DMS153 treated with DMSO at 0.1 percent for 48 hours (cell line): ENCODE measurements around the gene SLC26A1.

Experiments used
- DNase-seq: peaks from one replicate; lab custom pipeline; 2025; ENCODE audit not compliant: unreplicated experiment; lab: John Stamatoyannopoulos, UW

SLC26A1 gene, protein sequence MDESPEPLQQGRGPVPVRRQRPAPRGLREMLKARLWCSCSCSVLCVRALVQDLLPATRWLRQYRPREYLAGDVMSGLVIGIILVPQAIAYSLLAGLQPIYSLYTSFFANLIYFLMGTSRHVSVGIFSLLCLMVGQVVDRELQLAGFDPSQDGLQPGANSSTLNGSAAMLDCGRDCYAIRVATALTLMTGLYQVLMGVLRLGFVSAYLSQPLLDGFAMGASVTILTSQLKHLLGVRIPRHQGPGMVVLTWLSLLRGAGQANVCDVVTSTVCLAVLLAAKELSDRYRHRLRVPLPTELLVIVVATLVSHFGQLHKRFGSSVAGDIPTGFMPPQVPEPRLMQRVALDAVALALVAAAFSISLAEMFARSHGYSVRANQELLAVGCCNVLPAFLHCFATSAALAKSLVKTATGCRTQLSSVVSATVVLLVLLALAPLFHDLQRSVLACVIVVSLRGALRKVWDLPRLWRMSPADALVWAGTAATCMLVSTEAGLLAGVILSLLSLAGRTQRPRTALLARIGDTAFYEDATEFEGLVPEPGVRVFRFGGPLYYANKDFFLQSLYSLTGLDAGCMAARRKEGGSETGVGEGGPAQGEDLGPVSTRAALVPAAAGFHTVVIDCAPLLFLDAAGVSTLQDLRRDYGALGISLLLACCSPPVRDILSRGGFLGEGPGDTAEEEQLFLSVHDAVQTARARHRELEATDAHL

DNA sequence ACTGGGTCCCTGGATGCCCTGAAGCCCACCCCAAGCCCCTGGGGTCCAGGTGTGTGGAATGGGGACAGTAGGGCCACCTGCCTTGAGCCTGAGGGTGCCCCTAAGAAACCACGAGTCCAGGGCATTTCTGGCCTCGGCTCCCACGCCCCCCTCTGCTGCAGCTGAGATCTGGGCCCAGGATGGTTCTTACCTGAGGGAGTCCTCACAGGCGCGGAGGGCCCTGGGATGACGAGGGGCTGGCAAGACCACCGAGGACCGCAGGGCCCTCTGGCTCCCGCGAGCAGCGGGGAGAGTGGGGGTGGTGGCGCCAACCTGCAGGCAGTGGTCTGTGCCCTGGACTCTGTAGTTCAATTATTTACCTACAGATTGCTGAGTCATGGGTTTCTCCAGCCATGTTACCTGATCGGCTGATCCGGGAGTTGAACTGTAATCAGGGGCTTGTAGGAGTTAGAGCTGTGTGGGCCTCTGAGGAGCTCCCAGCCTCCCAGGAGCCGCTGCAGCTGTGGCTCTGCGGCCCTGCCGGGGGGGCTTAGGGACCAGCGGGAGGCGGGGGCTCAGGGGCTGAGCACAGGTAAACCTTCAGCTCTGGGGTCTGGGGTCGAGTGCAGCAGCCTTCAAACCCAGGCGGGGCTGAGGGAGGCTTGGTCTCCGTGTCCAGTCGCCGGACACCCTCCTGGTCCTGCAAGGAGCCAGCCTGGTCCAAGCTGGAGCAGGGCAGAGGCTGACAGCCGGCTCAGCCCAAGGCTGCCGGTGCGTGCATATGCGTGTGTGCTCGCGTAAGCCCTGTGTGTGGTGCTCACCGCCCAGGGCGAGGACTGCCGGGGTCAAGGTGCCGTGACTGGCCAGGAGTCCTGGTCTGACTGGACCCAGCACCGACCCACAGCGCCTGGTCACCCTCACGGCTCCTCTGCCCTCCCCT is at the start of gene SLC26A1:
Gene SLC26A1, minus strand, starts transcription at position 294 of the 919 bp plus-strand sequence. CDS start 1,701 bp downstream, outside the sequence.
- no peak for DNase-seq

DNA sequence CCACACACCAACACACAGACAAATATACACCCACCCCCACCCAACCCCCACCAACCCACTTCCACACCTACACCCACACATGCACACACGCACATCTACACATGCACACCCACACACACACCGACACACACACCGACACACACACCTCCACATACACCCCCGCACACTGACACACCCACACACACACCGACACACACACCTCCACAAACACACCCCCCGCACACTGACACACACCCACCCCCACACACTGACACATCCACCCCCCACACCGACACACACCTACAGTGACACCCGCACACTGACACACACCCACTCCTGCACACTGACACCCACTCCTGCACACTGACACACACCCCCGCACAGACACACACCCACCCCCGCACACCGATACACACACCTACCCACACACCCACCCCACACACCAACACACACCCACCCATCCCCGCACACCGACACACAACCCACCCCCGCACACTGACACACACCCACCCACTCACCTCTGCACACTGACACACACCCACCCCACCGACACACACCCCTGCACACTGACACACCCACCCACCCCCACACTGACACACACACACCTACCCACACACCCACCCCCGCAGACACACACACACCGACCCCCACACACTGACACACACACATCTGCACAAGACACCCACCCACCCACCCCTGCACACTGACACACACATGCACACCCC is 49.3 kb upstream of the SLC26A1 start:
- DNase-seq: no peak

DNA sequence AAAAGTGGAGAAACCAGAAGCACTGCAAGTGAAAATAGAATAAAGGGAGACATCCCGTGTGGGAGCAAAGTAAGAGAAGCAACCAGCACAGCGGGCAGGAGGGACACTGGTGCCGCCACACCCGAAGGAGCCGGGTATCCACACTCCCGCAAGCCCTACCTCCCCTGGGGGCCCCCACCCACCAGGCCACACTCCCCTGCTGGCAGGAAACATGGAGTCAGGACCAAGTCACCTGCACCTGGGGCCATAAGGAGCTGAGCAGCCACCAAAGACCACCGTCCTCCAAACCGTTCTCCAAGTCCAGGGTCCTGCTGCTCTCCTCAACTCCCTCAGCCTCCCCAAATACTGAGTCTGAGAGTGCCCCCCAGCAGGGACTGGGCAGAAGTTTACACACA is 48.7 kb upstream of the SLC26A1 start:
- no peak for DNase-seq

DNA sequence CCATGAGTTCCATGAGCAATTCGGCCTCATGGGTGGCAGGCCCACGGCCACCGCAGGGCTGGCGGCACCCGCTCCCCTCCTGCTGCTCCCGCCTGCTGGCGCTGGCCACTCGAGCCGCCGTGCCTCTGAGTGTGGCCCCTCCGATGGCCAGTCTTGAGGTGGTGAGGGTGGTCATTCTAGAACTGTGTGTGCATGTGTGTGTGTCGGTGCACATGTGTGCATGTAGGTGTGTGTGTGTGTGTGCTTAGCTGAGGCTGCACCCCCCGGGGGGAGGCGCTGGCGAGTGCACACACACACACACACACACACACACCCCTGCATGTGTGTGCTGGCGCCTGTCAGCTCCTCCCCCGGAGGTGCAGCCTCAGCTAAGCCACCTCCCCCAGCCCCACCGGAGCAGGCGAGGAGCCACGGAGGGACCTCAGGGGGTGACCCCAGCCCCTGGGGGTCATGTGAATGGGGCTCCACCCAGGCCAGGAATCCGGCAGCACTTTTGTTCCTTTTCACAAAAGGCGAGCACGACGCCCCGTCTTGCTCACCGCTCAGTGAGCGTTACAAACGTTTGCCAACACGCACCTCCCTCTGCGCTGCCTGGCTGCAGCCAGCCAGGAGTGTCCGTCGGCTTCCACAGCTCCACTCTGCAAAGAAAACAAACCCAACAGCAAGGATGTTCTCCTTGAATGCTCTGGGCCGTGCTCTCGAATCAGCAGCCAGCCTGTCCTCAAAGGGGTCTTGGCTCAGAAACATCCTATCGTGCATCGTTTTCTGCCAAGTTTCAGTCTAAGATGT is 48.1 kb upstream of the SLC26A1 start:
- no peak for DNase-seq

DNA sequence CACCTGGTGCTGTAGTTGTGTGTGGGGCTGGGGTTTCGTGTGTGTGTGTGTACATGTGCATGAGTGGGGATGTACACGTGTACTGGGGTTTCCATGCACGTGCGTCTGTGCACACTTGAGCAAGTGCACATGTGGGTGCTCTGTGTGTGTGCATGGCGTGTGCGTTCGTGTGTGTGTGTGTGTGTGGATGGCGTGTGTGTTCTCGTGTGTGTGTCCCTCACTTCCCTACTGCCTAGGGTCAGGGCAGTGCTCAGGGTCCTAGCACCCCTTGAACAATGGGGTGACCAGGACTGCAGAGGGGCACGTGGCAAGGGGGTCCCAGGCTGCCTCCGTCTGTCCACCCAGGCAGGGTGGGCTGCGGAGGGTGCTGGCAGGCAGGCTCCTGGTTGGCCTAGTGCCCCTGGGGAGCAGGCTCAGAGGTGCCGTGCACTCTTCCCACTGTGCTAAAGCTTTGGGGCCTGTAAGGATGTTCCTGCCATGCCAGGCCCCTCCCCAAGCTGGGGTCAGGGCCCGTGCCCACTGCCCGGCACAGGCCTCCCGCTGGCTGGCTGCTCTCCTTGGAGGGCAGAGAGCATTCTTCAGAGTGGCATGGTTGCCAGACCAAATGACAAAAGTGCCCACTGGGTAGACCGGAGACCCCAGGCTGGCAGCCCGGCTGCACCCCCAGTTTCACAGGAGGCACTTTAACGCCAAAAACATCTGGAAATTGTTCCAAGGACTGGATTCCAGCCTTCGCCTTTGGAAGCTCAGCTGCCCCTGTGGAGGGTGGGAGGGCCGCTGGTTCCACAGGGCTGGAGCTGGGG is 47.3 kb upstream of the SLC26A1 start:
- no peak for DNase-seq

DNA sequence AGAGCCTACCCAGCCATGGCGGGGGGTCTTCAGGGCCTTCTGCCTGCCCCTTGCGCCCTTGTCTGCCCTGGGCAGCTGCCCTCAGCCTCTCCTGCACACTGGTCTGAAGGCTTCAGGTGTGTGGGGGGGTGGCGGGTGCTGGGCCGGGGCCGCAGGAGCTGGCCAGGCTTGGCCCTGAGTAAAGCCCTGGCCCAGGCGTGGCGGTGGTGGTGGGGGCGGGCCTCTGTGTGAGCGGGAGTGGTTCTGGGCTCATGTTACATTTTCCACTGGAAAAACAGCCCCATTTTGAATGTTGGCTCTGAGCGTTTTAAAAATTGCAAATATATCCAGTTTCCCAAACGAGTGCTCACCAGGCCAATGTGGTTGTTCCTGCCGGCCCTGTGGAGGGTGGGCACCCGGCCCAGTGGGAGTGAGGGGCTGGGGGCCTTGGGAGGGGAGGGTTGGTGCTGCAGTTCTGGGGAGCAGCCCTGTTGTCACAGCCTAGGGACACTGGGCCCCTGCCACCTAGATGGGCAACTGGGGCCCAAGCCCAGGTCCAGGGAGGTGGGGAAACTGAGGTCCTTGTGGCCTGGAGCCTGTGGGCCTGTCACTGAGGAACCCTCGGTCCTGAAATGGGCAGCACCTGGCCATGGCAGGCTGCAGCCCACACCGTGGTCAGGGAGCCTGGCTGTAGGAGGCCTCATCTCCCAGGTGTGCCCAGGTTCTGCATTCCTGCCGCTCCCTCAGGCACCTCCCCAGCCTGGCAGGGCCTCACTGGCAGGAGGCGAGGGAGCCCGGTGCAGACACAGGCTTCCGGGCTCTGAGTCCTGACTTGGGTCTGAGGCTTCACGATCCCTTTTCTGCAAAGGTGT is 46.5 kb upstream of the SLC26A1 start:
- DNase-seq: no peak

DNA sequence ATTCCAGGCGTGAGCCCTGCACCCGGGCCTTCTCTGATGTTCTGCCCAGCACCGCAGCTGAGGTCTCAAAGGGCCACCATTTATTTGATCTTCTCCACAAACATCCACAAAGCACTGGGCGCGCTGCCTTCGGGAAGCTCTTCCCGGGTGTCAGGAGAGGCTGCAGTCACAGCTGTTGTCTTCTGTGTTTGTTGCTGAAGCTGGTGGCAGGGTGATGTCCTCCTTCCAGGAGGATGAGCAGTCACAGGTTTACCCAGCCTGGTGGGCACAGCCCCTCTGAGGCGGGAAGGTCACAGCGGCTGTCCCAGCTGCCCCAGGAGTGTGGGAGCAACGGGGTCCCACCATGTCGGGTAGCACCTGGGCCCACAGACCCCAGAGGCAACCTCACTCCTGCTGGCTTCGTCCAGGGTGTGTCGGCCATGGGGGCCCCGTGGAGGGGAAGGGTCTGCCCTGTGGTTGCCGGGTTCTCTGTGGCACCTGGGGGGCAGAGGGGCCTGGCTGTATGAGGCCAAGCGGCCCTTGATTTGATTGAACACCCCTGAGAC is 45.8 kb upstream of the SLC26A1 start:
- no peak for DNase-seq

DNA sequence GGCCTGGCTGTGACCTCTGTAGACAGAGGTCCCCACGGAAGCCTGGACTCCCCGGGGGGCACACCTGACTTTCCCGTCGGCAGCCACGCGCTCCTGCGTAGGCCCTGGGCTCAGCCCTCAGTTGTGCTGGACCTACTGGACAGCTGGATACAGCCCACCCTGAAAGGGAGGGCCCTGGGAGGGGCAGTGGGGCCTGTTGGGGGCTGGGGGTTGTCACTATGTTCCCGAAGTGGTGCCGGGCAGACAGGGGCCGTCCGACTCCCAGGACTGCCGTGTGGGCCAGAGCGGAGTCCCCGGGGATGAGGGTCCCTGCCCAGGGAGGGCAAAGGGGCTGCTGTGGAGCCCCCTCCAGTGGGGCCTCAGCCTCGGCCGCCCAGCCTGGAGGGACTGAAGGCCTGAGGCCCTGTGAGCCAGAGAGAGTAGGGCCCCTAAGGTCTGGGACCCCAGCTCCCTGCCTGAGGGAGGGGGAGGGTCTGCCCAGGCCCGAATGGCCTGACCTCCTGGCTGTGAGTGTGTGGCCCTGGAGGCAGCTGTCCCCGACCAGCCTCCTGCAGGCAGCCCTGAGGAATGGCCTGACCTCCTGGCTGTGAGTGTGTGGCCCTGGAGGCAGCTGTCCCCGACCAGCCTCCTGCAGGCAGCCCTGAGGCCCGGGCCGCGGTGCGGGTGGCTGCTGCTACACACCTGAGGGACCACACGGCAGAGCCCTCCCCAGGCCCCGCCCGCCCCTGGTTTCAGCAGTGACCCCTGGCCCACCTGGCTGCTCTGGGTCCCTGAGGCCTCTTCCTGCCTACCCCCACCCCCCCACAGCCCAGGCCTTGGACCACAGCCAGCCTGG is 44.0 kb upstream of the SLC26A1 start:
- DNase-seq: no peak

DNA sequence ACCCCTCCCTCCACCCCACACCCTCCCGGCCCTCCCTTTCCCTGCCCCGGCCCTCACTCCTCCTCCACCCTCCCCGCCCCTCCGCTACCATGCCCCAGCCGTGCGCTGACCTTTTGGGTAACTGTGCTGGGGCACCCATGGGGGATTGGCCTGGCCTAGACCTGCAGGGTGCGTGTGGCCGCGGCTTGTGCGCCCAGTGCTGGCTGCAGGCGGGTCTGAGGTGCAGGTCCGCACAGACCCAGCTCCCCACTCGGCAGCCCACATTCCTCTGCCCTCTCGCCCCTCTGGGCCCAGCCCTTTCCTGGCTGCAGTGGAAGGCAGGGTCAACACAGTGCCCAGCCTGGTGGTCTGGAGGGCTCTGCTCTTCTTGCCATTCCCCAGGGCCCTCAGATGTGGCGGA is 42.9 kb upstream of the SLC26A1 start:
- DNase-seq: no peak

DNA sequence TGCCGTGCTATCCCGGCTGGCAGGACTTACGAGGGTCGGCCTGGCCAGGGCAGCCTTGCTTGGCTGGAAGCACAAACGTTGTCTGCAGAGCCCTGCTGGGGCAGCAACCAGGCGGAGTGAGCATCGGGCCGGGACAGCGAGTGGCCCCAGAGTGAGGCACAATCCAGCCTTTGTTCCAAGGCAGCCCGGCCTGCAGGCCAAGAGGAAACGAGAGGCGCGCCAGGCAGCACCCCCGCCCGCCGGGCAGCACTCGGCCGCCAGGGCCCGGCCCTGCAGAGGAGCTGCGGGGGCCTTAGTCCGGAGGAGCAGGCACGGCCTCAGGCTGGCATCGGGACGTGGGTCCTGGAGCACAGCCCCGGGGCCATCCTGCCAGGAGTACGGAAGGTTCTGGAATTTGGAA is 42.3 kb upstream of the SLC26A1 start:
- DNase-seq: no peak

DNA sequence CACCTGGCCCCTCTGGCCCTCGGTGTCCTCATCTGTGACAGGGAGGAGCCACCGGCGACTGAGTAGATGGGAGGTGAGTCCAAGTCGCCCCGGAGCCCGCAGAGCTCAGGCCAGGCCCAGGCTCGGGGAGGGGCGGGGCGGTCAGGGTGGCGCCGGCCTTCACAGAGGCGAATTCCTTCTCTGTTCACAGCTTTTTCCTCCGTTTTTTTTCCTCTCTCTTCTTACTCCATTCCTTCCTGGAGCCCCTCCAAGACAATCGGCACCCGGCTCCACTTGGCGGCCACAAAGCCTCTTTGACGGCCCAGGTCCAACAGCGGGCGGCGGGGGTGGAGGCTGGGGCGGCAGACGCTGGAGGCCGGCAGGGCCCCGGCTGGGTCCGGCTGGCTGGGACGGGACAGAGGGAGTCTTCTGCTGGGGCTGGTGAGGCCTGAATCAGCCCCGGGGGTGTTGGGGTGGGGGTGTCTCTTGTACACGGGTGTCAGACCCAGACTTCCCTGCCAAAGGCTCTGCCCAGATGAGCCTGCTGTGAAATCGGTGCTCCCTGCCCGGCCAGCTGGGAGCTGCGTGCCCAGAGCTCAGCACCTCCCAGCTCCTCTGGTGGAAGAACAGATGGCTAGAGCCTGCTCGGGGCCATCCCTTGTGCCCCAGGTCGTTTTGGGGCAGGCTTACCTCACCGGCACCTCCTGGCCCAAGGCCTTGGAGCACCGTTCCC is 40.8 kb upstream of the SLC26A1 start:
- no peak for DNase-seq

DNA sequence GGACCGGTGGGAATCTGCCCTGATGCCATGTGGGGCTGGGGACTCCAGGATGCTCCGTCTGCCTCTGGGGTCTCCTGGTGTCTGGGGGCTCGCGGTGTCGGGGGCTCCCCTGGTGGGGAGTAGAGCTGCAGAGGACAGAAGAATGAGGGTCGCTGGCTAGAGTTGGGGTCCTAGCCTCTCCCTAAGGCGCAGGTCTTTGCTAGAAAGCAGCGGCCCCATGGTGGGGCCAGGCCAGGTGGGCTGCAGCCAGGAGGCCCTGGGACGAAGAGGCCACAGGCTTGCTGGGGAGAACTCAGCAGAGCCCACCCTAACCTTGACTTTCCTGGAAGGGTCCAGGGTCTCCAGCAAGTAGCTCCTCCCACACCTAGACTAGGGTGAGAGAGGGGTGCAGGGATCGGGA is 39.7 kb upstream of the SLC26A1 start:
- no peak for DNase-seq

DNA sequence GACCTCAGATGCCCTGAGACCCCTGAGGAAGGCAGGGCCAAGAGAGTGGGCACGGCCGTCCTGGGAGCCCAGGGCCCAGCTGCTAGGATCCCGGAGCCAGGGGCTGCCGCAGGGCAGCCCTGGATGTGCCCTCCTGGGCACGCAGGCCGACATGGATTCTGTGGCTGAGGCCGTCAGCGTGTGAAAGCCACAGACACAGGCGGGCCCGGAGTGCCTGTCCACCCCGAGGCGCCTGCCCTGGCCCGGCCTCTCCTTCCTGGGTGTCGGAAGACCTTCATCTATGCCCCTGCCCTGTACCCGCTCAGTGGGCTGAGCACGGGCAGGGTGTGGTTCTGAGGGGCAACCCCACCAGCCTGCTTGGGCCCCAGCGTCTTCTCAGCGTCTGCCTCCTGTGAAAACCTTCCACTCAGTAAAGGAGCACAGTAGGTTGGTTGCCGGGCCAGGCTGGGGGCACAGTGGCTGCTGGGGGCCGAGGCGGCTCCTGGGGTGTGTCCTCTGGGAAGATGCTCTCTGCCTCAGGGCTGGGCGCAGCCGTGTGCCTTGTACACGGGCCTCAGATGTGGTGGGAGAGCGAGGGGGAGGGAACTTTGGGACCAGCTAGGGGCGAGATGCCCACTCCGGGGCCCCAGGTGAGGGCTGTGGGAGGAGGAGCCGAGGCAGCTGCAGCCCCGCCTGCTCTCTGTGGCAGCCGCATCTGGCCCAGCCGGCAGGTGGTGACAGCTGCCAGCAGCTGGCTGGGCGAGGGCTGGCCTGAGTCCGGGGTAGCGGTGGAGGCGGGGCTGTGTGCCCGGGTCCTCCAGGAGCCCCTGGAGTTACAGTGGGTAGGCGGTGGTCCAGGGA is 39.0 kb upstream of the SLC26A1 start:
- no peak for DNase-seq

DNA sequence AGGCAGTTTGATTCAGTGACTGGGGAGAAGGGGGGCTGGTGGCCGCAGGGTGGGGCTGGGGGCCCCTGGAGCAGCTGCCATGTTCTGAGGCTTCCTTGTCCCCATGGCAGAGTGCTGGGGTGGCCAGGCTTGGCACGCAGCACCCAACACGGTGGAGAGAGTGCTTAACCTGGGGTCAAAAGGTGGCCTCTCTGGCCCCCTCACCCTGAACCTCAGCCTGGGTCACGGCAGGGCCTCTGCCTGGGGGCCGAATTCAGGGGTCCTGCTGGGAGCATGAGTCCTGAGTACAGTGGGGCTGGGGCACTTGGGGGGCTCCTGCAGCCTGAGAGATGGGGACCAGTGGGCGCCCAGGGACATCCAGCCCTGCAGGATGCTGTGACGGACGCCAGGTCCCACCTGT is 38.1 kb upstream of the SLC26A1 start:
- DNase-seq: no peak

DNA sequence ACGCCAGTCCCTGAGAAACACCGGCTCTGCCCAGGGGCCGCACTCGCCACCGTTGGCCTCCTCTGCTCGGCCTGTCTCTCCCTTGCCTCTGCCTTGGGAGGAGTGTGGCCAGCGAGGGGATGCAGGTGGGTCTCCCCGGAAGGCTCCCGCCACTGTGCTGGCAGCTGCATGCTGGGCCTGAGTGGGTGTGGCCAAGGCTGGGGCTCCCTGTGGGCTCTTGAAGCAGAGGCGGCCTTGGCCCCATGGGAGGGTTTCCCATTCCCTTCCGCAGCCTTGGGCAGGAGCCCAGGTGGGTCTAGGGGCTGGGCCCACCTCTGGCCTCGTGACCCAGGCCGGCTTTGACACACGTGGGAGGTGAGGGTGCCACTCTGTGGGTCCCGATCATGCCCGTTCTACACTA is 37.4 kb upstream of the SLC26A1 start:
- no peak for DNase-seq

DNA sequence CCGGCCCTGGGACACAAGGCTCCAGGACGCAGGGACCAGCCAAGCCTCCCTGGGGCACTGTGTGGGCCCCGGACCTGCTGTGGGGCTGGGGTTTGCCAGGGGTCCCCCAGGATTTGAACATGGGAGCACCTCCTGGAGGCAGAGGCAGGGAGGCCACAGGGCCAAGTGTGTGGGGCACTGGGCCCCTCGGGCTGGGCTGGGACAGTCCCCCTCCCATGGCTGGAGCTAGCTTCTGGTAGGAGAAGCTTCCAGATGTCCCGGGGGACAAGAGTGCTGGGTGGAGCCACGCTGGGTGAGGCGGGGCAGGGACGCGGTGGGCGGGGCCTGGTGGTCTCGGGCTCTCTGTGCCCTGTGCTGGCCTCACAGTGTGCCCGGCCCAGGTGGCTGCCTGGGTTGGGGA is 36.8 kb upstream of the SLC26A1 start:
- no peak for DNase-seq
